GM23338 (cell line): Measurements from ENCODE around the gene NLE1. TPM values are rescaled to one million over a fixed set of nuclear protein-coding genes. Genes with fewer than 3 reads are reported as not detected.

Experiments used
- ATAC-seq: fragments of 200-7000 bp; cut with Tn5 transposase; 3 replicates; pipeline ENCODE4 v1.9.1; 2020
- DNase-seq: peaks from one replicate; pipeline ENCODE4 v3.0.0-alpha.2; 2015; ENCODE audit warnings: low spot score
- H2AFZ ChIP-seq: fragments of 200-600 bp; sonication (generic); 2 replicates; pipeline ENCODE4 v1.8.0; 2016; ENCODE audit warnings: antibody characterized with exemption, mild to moderate bottlenecking, moderate library complexity
- H3F3A ChIP-seq: fragments of 200-600 bp; sonication (generic); replicated peaks from 2 replicates; pipeline ENCODE4 v1.8.0; 2017; ENCODE audit warnings: antibody characterized with exemption, mixed run types, low read depth
- H3K27ac ChIP-seq: fragments of 200-600 bp; sonication (generic); 2 replicates; pipeline ENCODE4 v1.6.1; 2016; ENCODE audit warnings: low read depth
- H3K27me3 ChIP-seq: fragments of 200-600 bp; sonication (generic); 2 replicates; pipeline ENCODE4 v1.8.0; 2016; ENCODE audit warnings: mild to moderate bottlenecking, mixed run types, moderate library complexity; ENCODE audit not compliant: insufficient read depth
- H3K36me3 ChIP-seq: fragments of 200-600 bp; sonication (generic); 2 replicates; pipeline ENCODE4 v1.8.0; 2016; ENCODE audit warnings: mild to moderate bottlenecking; ENCODE audit not compliant: insufficient read depth
- H3K4me1 ChIP-seq: fragments of 200-600 bp; sonication (generic); 2 replicates; pipeline ENCODE4 v1.8.0; 2016; ENCODE audit warnings: mild to moderate bottlenecking, moderate library complexity; ENCODE audit not compliant: insufficient read depth
- H3K4me2 ChIP-seq: fragments of 200-600 bp; sonication (generic); 2 replicates; pipeline ENCODE4 v1.7.1; 2017; ENCODE audit warnings: mixed run types
- H3K4me3 ChIP-seq: fragments of 200-600 bp; sonication (generic); 2 replicates; pipeline ENCODE4 v1.6.1; 2016; ENCODE audit warnings: mixed run types
- H3K79me2 ChIP-seq: fragments of 200-600 bp; sonication (generic); replicated peaks from 2 replicates; pipeline ENCODE4 v1.8.0; 2017; ENCODE audit warnings: mild to moderate bottlenecking; ENCODE audit not compliant: insufficient read depth
- H3K9me2 ChIP-seq: fragments of 200-600 bp; sonication (generic); 2 replicates; pipeline ENCODE4 v1.8.0; 2017; ENCODE audit not compliant: insufficient read depth
- H4K20me1 ChIP-seq: fragments of 200-600 bp; sonication (generic); replicated peaks from 2 replicates; pipeline ENCODE4 v1.8.0; 2017; ENCODE audit warnings: mild to moderate bottlenecking; ENCODE audit not compliant: insufficient read depth
- H3K27ac Mint-ChIP-seq: 2 replicates; pipeline ENCODE4 v1.8.0; 2020; ENCODE audit warnings: inconsistent platforms, mild to moderate bottlenecking, moderate library complexity, mixed read lengths
- H3K27me3 Mint-ChIP-seq: 3 replicates; pipeline ENCODE4 v1.8.0; 2022; ENCODE audit warnings: low read depth, mild to moderate bottlenecking, moderate library complexity, mixed read lengths, inconsistent platforms; ENCODE audit not compliant: insufficient read depth, poor library complexity
- H3K36me3 Mint-ChIP-seq: 3 replicates; pipeline ENCODE4 v1.8.0; 2021; ENCODE audit warnings: low read depth, mild to moderate bottlenecking, inconsistent platforms, moderate library complexity, mixed read lengths
- H3K4me1 Mint-ChIP-seq: 3 replicates; pipeline ENCODE4 v1.8.0; 2020; ENCODE audit warnings: mild to moderate bottlenecking, inconsistent platforms, mixed read lengths
- H3K4me3 Mint-ChIP-seq: 3 replicates; pipeline ENCODE4 v1.8.0; 2021; ENCODE audit warnings: moderate library complexity, mild to moderate bottlenecking, inconsistent platforms, mixed read lengths
- H3K9me3 Mint-ChIP-seq: 3 replicates; pipeline ENCODE4 v1.8.0; 2020; ENCODE audit warnings: moderate library complexity, mild to moderate bottlenecking, inconsistent platforms, mixed read lengths
- CREB1 ChIP-seq: fragments of 250-450 bp; sonication (Bioruptor Pico); IDR thresholded peaks from 2 replicates; pipeline ENCODE4 v1.5.0; 2020; ENCODE audit warnings: low read depth, mild to moderate bottlenecking, moderate library complexity
- CTCF ChIP-seq, 2 experiments: fragments of 200-600 bp in 1 of 2; sonication (generic) in 1 of 2; conservative IDR thresholded peaks; 2 replicates each; pipeline versions ENCODE4 v1.5.1 to v1.6.1; 2016 to 2017; ENCODE audit warnings: antibody characterized with exemption in 2 of 2, low read depth in 2 of 2, mild to moderate bottlenecking in 2 of 2, moderate library complexity in 1 of 2
- ETS1 ChIP-seq: IDR thresholded peaks from 2 replicates; pipeline ENCODE4 v1.6.1; 2016; ENCODE audit warnings: antibody characterized with exemption
- EZH2 ChIP-seq: fragments of 200-600 bp; sonication (generic); IDR thresholded peaks from one replicate; pipeline ENCODE4 v1.8.0; 2017; ENCODE audit warnings: antibody characterized with exemption, mild to moderate bottlenecking, low read depth; ENCODE audit not compliant: unreplicated experiment
- EZH2phosphoT487 ChIP-seq: fragments of 200-600 bp; sonication (generic); IDR thresholded peaks from one replicate; pipeline ENCODE4 v1.8.1; 2018; ENCODE audit warnings: antibody characterized with exemption; ENCODE audit not compliant: unreplicated experiment
- JUNB ChIP-seq: IDR thresholded peaks from one replicate; pipeline ENCODE4 v1.6.1; 2016; ENCODE audit warnings: antibody characterized with exemption; ENCODE audit not compliant: unreplicated experiment
- NANOG ChIP-seq: IDR thresholded peaks from 2 replicates; pipeline ENCODE4 v1.6.1; 2016; ENCODE audit warnings: antibody characterized with exemption, borderline replicate concordance
- POLR2AphosphoS5 ChIP-seq: IDR thresholded peaks from 2 replicates; pipeline ENCODE4 v1.6.1; 2016; ENCODE audit warnings: antibody characterized with exemption, low read depth
- STAT1 ChIP-seq: IDR thresholded peaks from one replicate; pipeline ENCODE4 v1.6.1; 2016; ENCODE audit warnings: antibody characterized with exemption; ENCODE audit not compliant: unreplicated experiment
- ZNF114 ChIP-seq: fragments of 250-450 bp; sonication (Bioruptor Pico); IDR thresholded peaks from 2 replicates; pipeline ENCODE4 v1.5.0; 2020; ENCODE audit warnings: mild to moderate bottlenecking, moderate library complexity
- ZNF331 ChIP-seq: fragments of 250-450 bp; sonication (Bioruptor Pico); IDR thresholded peaks from 2 replicates; pipeline ENCODE4 v1.5.0; 2020; ENCODE audit warnings: low read depth, mild to moderate bottlenecking, moderate library complexity
- ZNF462 ChIP-seq: fragments of 250-450 bp; sonication (Bioruptor Pico); IDR thresholded peaks from 2 replicates; pipeline ENCODE4 v1.5.0; 2020; ENCODE audit warnings: mild to moderate bottlenecking, moderate library complexity
- polyA plus RNA-seq: library from polyadenylated mRNA; unstranded; fragments of >200 nt; fragmentation: Nextera tagmentation; extraction: Ambion mirVana; gene quantifications from 2 replicates; pipeline ENCODE4 v1.2.1, GENCODE V29; 2016
- total RNA-seq: library from RNA; depleted of rRNA; stranded (reverse); fragments of >200 nt; shearing (Covaris generic); gene quantifications from 2 replicates; pipeline ENCODE4 v1.2.3, GENCODE V29; 2014
- TF ChIP-seq, protein P1 (sequence below): IDR thresholded peaks from one replicate; pipeline ENCODE4 v1.6.1; 2018; ENCODE audit warnings: antibody characterized with exemption; ENCODE audit not compliant: unreplicated experiment

NLE1 gene
- total and polyA plus RNA-seq, 2 experiments from 2014 or later, result 16.6 to 66.4 TPM

DNA sequence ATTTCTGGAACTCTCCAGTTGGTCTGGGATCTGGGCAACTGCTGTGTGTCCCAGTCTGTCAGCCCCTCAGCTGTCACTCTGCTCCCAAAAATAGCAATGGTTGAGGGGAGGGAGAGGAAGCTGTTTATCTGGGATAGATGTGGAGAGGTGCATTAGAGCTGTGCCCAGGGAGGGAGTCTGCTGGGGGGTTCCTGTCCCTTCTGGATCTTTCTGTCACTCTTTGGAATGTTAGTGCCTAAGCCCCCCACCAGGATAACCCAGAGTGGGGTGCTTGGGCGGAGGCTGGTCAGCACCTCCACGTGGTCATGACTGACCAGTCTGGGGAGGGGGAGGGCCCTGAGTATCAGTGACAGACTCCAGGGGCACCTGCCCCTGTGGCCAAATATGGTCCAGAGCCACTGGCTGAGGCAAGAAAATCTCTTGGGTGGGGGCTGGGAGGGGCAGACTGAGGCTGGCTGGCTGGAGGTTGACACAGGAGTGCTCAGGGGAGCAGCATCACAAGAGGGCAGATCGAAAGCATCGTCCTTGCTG lies 5.3 kb upstream of the NLE1 start, which contains the start of gene UNC45B:
Gene UNC45B, plus strand, starts transcription at position 443 of the 531 bp plus-strand sequence. CDS start 447 bp downstream, outside the sequence.
- Histone ChIP-seq H3K36me3 (no peaks in the 10 kb centered on the region), H4K20me1 (no peaks in the 10 kb centered on the region), H3K79me2 (no peaks in the 10 kb centered on the region), H2AFZ (peak within 1 kb of the TSS; percentile 43; the same call in 1 of the 2 replicates), H3F3A (no peaks in the 10 kb centered on the region), H3K27me3 (no peaks in the 10 kb centered on the region), H3K4me3 (no peak within 1 kb of the TSS), H3K9me2 (no peaks in the 10 kb centered on the region), H3K4me1 (no peaks in the 10 kb centered on the region), H3K27ac (no peak within 1 kb of the TSS), H3K4me2 (no peak within 1 kb of the TSS)
- TF ChIP-seq EZH2phosphoT487, result no peak
- TF ChIP-seq ETS1, result no peak
- TF ChIP-seq CREB1 (CRISPR knock-in tag), result no peak
- no peak for TF ChIP-seq ZNF114 (CRISPR knock-in tag)
- no peak for TF ChIP-seq POLR2AphosphoS5
- TF ChIP-seq JUNB, result no peak
- TF ChIP-seq STAT1, result no peak
- TF ChIP-seq NANOG, result no peak
- no peak for TF ChIP-seq CTCF (conservative IDR thresholded peaks at IDR 0.05; ENCODE audit: low read depth in 2 of 2)
- TF ChIP-seq ZNF462 (CRISPR knock-in tag), result no peak
- TF ChIP-seq ZNF331 (CRISPR knock-in tag), result no peak
- TF ChIP-seq, protein P1, sequence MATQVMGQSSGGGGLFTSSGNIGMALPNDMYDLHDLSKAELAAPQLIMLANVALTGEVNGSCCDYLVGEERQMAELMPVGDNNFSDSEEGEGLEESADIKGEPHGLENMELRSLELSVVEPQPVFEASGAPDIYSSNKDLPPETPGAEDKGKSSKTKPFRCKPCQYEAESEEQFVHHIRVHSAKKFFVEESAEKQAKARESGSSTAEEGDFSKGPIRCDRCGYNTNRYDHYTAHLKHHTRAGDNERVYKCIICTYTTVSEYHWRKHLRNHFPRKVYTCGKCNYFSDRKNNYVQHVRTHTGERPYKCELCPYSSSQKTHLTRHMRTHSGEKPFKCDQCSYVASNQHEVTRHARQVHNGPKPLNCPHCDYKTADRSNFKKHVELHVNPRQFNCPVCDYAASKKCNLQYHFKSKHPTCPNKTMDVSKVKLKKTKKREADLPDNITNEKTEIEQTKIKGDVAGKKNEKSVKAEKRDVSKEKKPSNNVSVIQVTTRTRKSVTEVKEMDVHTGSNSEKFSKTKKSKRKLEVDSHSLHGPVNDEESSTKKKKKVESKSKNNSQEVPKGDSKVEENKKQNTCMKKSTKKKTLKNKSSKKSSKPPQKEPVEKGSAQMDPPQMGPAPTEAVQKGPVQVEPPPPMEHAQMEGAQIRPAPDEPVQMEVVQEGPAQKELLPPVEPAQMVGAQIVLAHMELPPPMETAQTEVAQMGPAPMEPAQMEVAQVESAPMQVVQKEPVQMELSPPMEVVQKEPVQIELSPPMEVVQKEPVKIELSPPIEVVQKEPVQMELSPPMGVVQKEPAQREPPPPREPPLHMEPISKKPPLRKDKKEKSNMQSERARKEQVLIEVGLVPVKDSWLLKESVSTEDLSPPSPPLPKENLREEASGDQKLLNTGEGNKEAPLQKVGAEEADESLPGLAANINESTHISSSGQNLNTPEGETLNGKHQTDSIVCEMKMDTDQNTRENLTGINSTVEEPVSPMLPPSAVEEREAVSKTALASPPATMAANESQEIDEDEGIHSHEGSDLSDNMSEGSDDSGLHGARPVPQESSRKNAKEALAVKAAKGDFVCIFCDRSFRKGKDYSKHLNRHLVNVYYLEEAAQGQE, result no peak
- no peak for TF ChIP-seq EZH2
- Mint-ChIP-seq H3K27ac (no peak within 1 kb of the TSS), H3K4me3 (no peak within 1 kb of the TSS), H3K9me3 (no peaks in the 10 kb centered on the region), H3K27me3 (peaks cover 24% of the 10 kb centered on the region), H3K36me3 (no peaks in the 10 kb centered on the region), H3K4me1 (peaks cover 20% of the 10 kb centered on the region)
- peak; percentile 34 for ATAC-seq
- DNase-seq, result no peak
